HCT116 (cell line): Measurements from ENCODE around the gene KDM3B.

ENCODE experiments used
- CTCF ChIP-seq, 3 experiments: fragments of 200-600 bp in 1 of 3; sonication (generic) in 1 of 3; IDR thresholded peaks in 2 of 3; conservative IDR thresholded peaks in 1 of 3; 2 replicates each; pipeline ENCODE4 v1.5.1; 2012 to 2017; ENCODE audit warnings: low read depth in 2 of 3, low read length in 2 of 3, antibody characterized with exemption in 1 of 3, borderline replicate concordance in 1 of 3, control low read depth in 1 of 3, mild to moderate bottlenecking in 1 of 3, mixed read lengths in 1 of 3, mixed run types in 1 of 3, moderate library complexity in 1 of 3; ENCODE audit not compliant: insufficient read depth in 1 of 3
- MAX ChIP-seq: IDR thresholded peaks from 2 replicates; pipeline ENCODE4 v1.6.1; 2012
- POLR2A ChIP-seq: IDR thresholded peaks from 2 replicates; pipeline ENCODE4 v1.7.0; 2011; ENCODE audit warnings: borderline replicate concordance; ENCODE audit not compliant: insufficient read depth, insufficient read length; ENCODE audit errors: extremely low read depth
- TF ChIP-seq, protein P1 (sequence below): IDR thresholded peaks from 2 replicates; pipeline ENCODE4 v1.6.1; 2012; ENCODE audit warnings: low read depth

DNA sequence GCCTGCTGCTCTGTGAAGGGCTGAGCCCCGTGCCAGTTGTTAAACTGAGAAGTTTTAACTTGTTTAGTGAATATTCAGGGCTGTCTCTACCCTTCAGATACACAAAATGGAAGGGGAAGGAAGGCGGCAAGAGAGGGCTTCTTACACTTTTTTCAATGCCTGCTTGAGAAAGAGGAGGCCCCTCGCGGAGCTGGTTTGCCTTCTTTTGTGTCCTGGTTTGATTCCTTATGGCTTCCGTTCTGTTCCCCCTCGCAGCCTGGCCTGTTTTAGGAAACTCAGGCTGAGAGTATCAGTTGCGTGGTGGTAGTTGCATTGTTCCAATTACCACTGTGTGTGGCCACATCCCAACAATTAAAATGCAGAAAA, 13.4 kb upstream of the KDM3B start:
- TF ChIP-seq CTCF (IDR thresholded peaks at IDR 0.05 in 2 of 3, conservative IDR thresholded peaks at IDR 0.05 in 1 of 3; ENCODE audit: borderline replicate concordance in 1 of 3, insufficient read depth in 1 of 3, low read depth in 2 of 3, low read length in 2 of 3), result no peak
- no peak for TF ChIP-seq POLR2A
- no peak for TF ChIP-seq MAX
- TF ChIP-seq, protein P1, sequence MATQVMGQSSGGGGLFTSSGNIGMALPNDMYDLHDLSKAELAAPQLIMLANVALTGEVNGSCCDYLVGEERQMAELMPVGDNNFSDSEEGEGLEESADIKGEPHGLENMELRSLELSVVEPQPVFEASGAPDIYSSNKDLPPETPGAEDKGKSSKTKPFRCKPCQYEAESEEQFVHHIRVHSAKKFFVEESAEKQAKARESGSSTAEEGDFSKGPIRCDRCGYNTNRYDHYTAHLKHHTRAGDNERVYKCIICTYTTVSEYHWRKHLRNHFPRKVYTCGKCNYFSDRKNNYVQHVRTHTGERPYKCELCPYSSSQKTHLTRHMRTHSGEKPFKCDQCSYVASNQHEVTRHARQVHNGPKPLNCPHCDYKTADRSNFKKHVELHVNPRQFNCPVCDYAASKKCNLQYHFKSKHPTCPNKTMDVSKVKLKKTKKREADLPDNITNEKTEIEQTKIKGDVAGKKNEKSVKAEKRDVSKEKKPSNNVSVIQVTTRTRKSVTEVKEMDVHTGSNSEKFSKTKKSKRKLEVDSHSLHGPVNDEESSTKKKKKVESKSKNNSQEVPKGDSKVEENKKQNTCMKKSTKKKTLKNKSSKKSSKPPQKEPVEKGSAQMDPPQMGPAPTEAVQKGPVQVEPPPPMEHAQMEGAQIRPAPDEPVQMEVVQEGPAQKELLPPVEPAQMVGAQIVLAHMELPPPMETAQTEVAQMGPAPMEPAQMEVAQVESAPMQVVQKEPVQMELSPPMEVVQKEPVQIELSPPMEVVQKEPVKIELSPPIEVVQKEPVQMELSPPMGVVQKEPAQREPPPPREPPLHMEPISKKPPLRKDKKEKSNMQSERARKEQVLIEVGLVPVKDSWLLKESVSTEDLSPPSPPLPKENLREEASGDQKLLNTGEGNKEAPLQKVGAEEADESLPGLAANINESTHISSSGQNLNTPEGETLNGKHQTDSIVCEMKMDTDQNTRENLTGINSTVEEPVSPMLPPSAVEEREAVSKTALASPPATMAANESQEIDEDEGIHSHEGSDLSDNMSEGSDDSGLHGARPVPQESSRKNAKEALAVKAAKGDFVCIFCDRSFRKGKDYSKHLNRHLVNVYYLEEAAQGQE, result no peak
